B cell (primary cell): Measurements from ENCODE around the gene TMEM53. TPM values are rescaled to one million over a fixed set of nuclear protein-coding genes. Genes with fewer than 3 reads are reported as not detected.

Experiments
- ATAC-seq: fragments of 200-7000 bp; cut with Tn5 transposase; one replicate; pipeline ENCODE4 v1.10.0; 2021; ENCODE audit warnings: low read depth, mild to moderate bottlenecking, moderate number of reproducible peaks, moderate library complexity
- CTCF ChIA-PET: fragments of 350-600 bp; sonication (Branson Sonifier 250); formaldehyde crosslinking; loops from one replicate; lab custom pipeline; 2021; ENCODE audit warnings: antibody characterized with exemption, inconsistent platforms; lab: Charles Lee
- POLR2A ChIA-PET: fragments of 350-600 bp; sonication (Branson Sonifier 250); formaldehyde crosslinking; loops from one replicate; lab custom pipeline; 2021; ENCODE audit warnings: antibody characterized with exemption; lab: Charles Lee
- DNase-seq: peaks from one replicate; pipeline ENCODE4 v3.0.0; 2013
- H2AFZ ChIP-seq: 2 replicates; pipeline ENCODE4 v1.6.1; 2012; ENCODE audit warnings: mild to moderate bottlenecking, low read depth, low read length; ENCODE audit not compliant: insufficient read depth, poor library complexity, severe bottlenecking
- H3K27ac ChIP-seq, 2 donors: 1 replicate in 1 of 2; 2 replicates in 1 of 2; pipeline ENCODE4 v1.5.1; 2012 to 2013; ENCODE audit warnings: low read length in 2 of 2, mild to moderate bottlenecking in 2 of 2, moderate library complexity in 1 of 2
- H3K27me3 ChIP-seq, 4 experiments: fragments of 200-600 bp in 1 of 4; sonication (generic) in 1 of 4; replicated peaks in 1 of 4; 1 replicate in 2 of 4; 2 replicates in 2 of 4; pipeline versions ENCODE4 v1.6.1 to v1.7.0; 2013 to 2016; ENCODE audit warnings: low read length in 3 of 4, mild to moderate bottlenecking in 2 of 4, mixed read lengths in 1 of 4, moderate library complexity in 1 of 4; ENCODE audit not compliant: insufficient read depth in 4 of 4, control insufficient read depth in 3 of 4; ENCODE audit errors: control extremely low read depth in 1 of 4
- H3K36me3 ChIP-seq, 2 experiments: replicated peaks in 1 of 2; 1 replicate in 1 of 2; 2 replicates in 1 of 2; pipeline versions ENCODE4 v1.6.1 to v1.7.1; 2013; ENCODE audit warnings: low read length in 1 of 2; ENCODE audit not compliant: insufficient read depth in 2 of 2, control insufficient read depth in 1 of 2; ENCODE audit errors: control extremely low read depth in 1 of 2, extremely low read depth in 1 of 2
- H3K4me1 ChIP-seq, 2 donors: fragments of 200-600 bp in 1 of 2; sonication (generic) in 1 of 2; 1 replicate in 1 of 2; 2 replicates in 1 of 2; pipeline versions ENCODE4 v1.5.1 to v1.6.1; 2013 to 2017; ENCODE audit warnings: low read length in 2 of 2; ENCODE audit not compliant: control insufficient read depth in 2 of 2, insufficient read depth in 2 of 2
- H3K4me2 ChIP-seq: replicated peaks from 2 replicates; pipeline ENCODE3; 2012; ENCODE audit warnings: mild to moderate bottlenecking, low read depth, low read length; ENCODE audit not compliant: poor library complexity, severe bottlenecking
- H3K4me3 ChIP-seq, 5 experiments: fragments of 200-600 bp in 1 of 5; sonication (generic) in 1 of 5; 1 replicate in 3 of 5; 2 replicates in 2 of 5; pipeline versions ENCODE4 v1.5.1 to v1.7.0; 2011 to 2016; ENCODE audit warnings: low read length in 4 of 5, mild to moderate bottlenecking in 4 of 5, low read depth in 2 of 5, control low read depth in 1 of 5, moderate library complexity in 1 of 5; ENCODE audit not compliant: insufficient read depth in 1 of 5; ENCODE audit errors: control extremely low read depth in 1 of 5, extremely low read depth in 1 of 5
- H3K79me2 ChIP-seq: fragments of 200-600 bp; sonication (generic); one replicate; pipeline ENCODE4 v1.6.0; 2016; ENCODE audit warnings: low read length; ENCODE audit not compliant: control insufficient read depth, insufficient read depth
- H3K9ac ChIP-seq: fragments of 200-600 bp; sonication (generic); 2 replicates; pipeline ENCODE4 v1.6.1; 2017; ENCODE audit warnings: mild to moderate bottlenecking, low read length, moderate library complexity
- H3K9me3 ChIP-seq, 3 donors: one replicate each; pipeline versions ENCODE4 v1.6.1 to v1.7.1; 2013; ENCODE audit warnings: low read length in 2 of 3; ENCODE audit not compliant: control insufficient read depth in 2 of 3, insufficient read depth in 1 of 3; ENCODE audit errors: control extremely low read depth in 1 of 3
- H4K20me1 ChIP-seq: 2 replicates; pipeline ENCODE4 v1.6.0; 2012; ENCODE audit warnings: mild to moderate bottlenecking, low read length; ENCODE audit not compliant: insufficient read depth, control insufficient read depth, poor library complexity, severe bottlenecking
- H3K27ac Mint-ChIP-seq: one replicate; pipeline ENCODE4 v1.8.0; 2021; ENCODE audit warnings: mixed read lengths
- H3K27me3 Mint-ChIP-seq: one replicate; pipeline ENCODE4 v1.8.0; 2021; ENCODE audit warnings: mixed read lengths
- H3K4me1 Mint-ChIP-seq: one replicate; pipeline ENCODE4 v1.8.0; 2021; ENCODE audit warnings: mixed read lengths
- H3K4me3 Mint-ChIP-seq: one replicate; pipeline ENCODE4 v1.8.0; 2021; ENCODE audit warnings: mixed read lengths
- H3K9me3 Mint-ChIP-seq: one replicate; pipeline ENCODE4 v1.8.0; 2022; ENCODE audit warnings: mixed read lengths; ENCODE audit not compliant: insufficient read depth
- CTCF ChIP-seq: fragments of 200-600 bp; IDR thresholded peaks from one replicate; pipeline ENCODE4 v1.8.0; 2022; ENCODE audit warnings: antibody characterized with exemption, mild to moderate bottlenecking
- EZH2 ChIP-seq: IDR thresholded peaks from 2 replicates; pipeline ENCODE4 v1.6.1; 2012; ENCODE audit warnings: borderline replicate concordance, low read depth, mild to moderate bottlenecking, moderate library complexity, low read length; ENCODE audit not compliant: insufficient read depth, poor library complexity, severe bottlenecking
- WGBS: methylation state at CpG from one replicate; pipeline ENCODE4 v1.1.5; 2013; ENCODE audit warnings: missing lambda C conversion rate; ENCODE audit not compliant: insufficient coverage; 5-methylcytosine and 5-hydroxymethylcytosine counted together
- intact Hi-C: fragments of 100-400 bp; cut with micrococcal nuclease; formaldehyde crosslinking; loops from one replicate; pipeline ENCODE4 v1.10.0; 2022
- polyA plus RNA-seq: library from polyadenylated mRNA; depleted of rRNA; stranded (reverse); fragments of >200 nt; gene quantifications from 2 replicates; pipeline ENCODE4 v1.2.3, GENCODE V29; 2012
- total RNA-seq, 2 donors: library from RNA; stranded (reverse); fragments of 120-200 nt in 1 of 2; gene quantifications; 1 replicate in 1 of 2; 2 replicates in 1 of 2; pipeline versions ENCODE4 v1.2.3 to v1.2.4, GENCODE V29; 2013 to 2022

TMEM53 gene
- total and polyA plus RNA-seq, 2 donors (not counting 1 experiment from before 2014, with no cell fraction given), result 6.5 to 6.8 TPM

- Mint-ChIP-seq H3K4me3 (peak overlapping the region; percentile 91), H3K9me3 (no peaks in the 10 kb centered on the region), H3K27me3 (no peaks in the 10 kb centered on the region), H3K27ac (peak overlapping the region; percentile 96), H3K4me1 (peaks cover 35% of the 10 kb centered on the region)
- no peaks in the 10 kb centered on the region for H4K20me1 ChIP-seq
- peak overlapping the region; percentile 86 for H2AFZ ChIP-seq
- DNase-seq, result peak; percentile 37
- peak overlapping the region; percentile 70 to 88 (median 84) for H3K4me3 ChIP-seq
- no peak for ATAC-seq
- no peaks in the 10 kb centered on the region for H3K9me3 ChIP-seq
- H3K4me1 ChIP-seq, result peaks cover 34 to 50% of the 10 kb centered on the region in 2 donors
- ChIA-PET CTCF (interaction anchor here (1.1 to 5.3 kb wide), 7 partner anchors 19 to 102 kb away, joined by 3 to 33 read pairs (median 5); no protein-coding TSS in a partner anchor), POLR2A (interaction anchor here (1.1 to 1.8 kb wide), 6 partner anchors 40 to 698 kb away, joined by 3 to 16 read pairs (median 8); partner anchors contain the start of genes PLK3, RNU5D-1 and RPS8)
- H3K9ac ChIP-seq, result peak overlapping the region; percentile 93
- H3K79me2 ChIP-seq, result peaks cover 2% of the 10 kb centered on the region
- no peaks in the 10 kb centered on the region for H3K36me3 ChIP-seq
- no peaks in the 10 kb centered on the region for H3K27me3 ChIP-seq
- peak overlapping the region; percentile 98 for H3K4me2 ChIP-seq
- 77% methylated on average over 7 of the region's 14 CpGs for WGBS
- TF ChIP-seq EZH2, result no peak
- TF ChIP-seq CTCF, result no peak
- peak overlapping the region in 1 of 2 donors; percentile 94 for H3K27ac ChIP-seq
- intact Hi-C loops, result loop anchor here (5.0 kb wide), 1 partner anchor 49 kb away; no protein-coding TSS in a partner anchor
Observed at GRCh38 chr1:44672961-44673674, 1.2 kb downstream of the TMEM53 start.
